SK-N-SH treated with all-trans-retinoic acid at 6 μM for 48 hours (cell line): ENCODE data around the gene RIMBP3C.

Source experiments
- ARNTL ChIP-seq: fragments of 450-650 bp; formaldehyde crosslinking; IDR thresholded peaks from 2 replicates; pipeline ENCODE4 v1.5.0; 2020; ENCODE audit warnings: low read depth, mild to moderate bottlenecking, moderate library complexity, borderline replicate concordance
- BACH2 ChIP-seq: fragments of 250-450 bp; sonication (Bioruptor Pico); IDR thresholded peaks from 2 replicates; pipeline ENCODE4 v1.9.0; 2021; ENCODE audit warnings: mild to moderate bottlenecking, borderline replicate concordance
- CREB5 ChIP-seq: fragments of 250-450 bp; sonication (Bioruptor Pico); IDR thresholded peaks from 2 replicates; pipeline ENCODE4 v1.5.1; 2020; ENCODE audit warnings: low read depth, mild to moderate bottlenecking, moderate library complexity
- ESRRG ChIP-seq: fragments of 250-450 bp; sonication (Bioruptor Pico); IDR thresholded peaks from 2 replicates; pipeline ENCODE4 v1.6.1; 2021; ENCODE audit warnings: mild to moderate bottlenecking
- ISL1 ChIP-seq: fragments of 250-450 bp; sonication (Bioruptor Pico); IDR thresholded peaks from 2 replicates; pipeline ENCODE4 v2.1.2; 2022; ENCODE audit warnings: mild to moderate bottlenecking, moderate library complexity
- PPARA ChIP-seq: fragments of 250-450 bp; sonication (Bioruptor Pico); IDR thresholded peaks from 2 replicates; pipeline ENCODE4 v1.5.0; 2020; ENCODE audit warnings: mild to moderate bottlenecking, borderline replicate concordance
- RARB ChIP-seq: fragments of 250-450 bp; sonication (Bioruptor Pico); IDR thresholded peaks from 2 replicates; pipeline ENCODE4 v1.8.0; 2021; ENCODE audit warnings: mild to moderate bottlenecking, moderate library complexity
- TCF4 ChIP-seq: fragments of 250-450 bp; sonication (Bioruptor Pico); IDR thresholded peaks from 2 replicates; pipeline ENCODE4 v1.8.0; 2021; ENCODE audit warnings: mild to moderate bottlenecking, moderate library complexity, borderline replicate concordance
- TOX ChIP-seq: fragments of 250-450 bp; sonication (Bioruptor Pico); IDR thresholded peaks from 2 replicates; pipeline ENCODE4 v1.8.0; 2021; ENCODE audit warnings: mild to moderate bottlenecking, moderate library complexity, borderline replicate concordance
- ZC3H10 ChIP-seq: fragments of 250-450 bp; sonication (Bioruptor Pico); IDR thresholded peaks from 2 replicates; pipeline ENCODE4 v1.5.1; 2021; ENCODE audit warnings: mild to moderate bottlenecking, moderate library complexity
- ZFP30 ChIP-seq: fragments of 450-650 bp; formaldehyde crosslinking; IDR thresholded peaks from 2 replicates; pipeline ENCODE4 v1.5.0; 2022; ENCODE audit warnings: mild to moderate bottlenecking, moderate library complexity
- ZNF8 ChIP-seq: fragments of 450-650 bp; formaldehyde crosslinking; IDR thresholded peaks from 2 replicates; pipeline ENCODE4 v1.5.0; 2020; ENCODE audit warnings: mild to moderate bottlenecking, moderate library complexity
- TF ChIP-seq, protein P1 (sequence below): fragments of 250-450 bp; sonication (Bioruptor Pico); IDR thresholded peaks from 2 replicates; pipeline ENCODE4 v1.5.1; 2021; ENCODE audit warnings: mild to moderate bottlenecking, moderate library complexity
- TF ChIP-seq, protein P2 (sequence below): fragments of 250-450 bp; sonication (Bioruptor Pico); IDR thresholded peaks from 2 replicates; pipeline ENCODE4 v1.8.0; 2020; ENCODE audit warnings: mild to moderate bottlenecking, moderate library complexity, borderline replicate concordance

DNA sequence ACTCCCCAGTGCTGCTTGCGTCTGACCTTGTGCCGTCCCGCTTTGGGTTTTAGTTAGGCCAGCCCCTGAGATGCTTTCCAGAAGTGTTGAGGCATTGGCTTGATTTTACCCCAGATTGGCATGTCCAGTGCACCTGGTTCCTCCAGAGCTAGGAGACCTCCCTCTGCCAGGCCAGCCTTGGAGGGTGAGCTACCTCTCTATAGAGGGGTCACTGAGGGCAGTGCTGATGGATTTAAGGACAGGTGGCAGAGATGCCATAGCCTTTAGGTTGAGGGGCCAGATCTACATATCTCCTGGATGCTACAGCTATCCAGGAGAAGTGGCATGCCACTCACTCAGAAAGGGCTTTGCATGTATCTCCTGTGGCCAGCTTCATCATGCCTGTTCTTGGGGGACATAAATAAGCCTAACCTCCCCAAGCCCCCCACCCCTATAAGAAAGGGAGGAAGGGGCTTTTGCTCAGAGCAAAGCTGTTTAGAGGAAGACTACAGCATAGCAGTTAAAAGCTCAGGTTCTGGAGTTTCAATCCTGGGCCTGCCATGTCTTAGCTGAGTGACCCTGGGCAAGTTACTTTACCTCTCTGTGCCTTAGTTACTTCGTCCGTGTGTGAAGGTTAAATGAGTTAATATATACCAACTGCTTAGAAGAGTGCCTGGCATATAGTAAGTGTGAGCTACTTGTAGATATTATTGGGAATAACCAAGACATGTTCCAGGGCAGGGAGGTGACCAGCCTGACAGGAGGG, 22.7 kb upstream of the RIMBP3C start:
- TF ChIP-seq, protein P1, sequence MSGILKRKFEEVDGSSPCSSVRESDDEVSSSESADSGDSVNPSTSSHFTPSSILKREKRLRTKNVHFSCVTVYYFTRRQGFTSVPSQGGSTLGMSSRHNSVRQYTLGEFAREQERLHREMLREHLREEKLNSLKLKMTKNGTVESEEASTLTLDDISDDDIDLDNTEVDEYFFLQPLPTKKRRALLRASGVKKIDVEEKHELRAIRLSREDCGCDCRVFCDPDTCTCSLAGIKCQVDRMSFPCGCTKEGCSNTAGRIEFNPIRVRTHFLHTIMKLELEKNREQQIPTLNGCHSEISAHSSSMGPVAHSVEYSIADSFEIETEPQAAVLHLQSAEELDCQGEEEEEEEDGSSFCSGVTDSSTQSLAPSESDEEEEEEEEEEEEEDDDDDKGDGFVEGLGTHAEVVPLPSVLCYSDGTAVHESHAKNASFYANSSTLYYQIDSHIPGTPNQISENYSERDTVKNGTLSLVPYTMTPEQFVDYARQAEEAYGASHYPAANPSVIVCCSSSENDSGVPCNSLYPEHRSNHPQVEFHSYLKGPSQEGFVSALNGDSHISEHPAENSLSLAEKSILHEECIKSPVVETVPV, result no peak
- TF ChIP-seq TCF4 (CRISPR knock-in tag), result no peak
- TF ChIP-seq ZFP30, result no peak
- TF ChIP-seq ISL1 (CRISPR knock-in tag), result no peak
- no peak for TF ChIP-seq ARNTL (CRISPR knock-in tag)
- TF ChIP-seq, protein P2, sequence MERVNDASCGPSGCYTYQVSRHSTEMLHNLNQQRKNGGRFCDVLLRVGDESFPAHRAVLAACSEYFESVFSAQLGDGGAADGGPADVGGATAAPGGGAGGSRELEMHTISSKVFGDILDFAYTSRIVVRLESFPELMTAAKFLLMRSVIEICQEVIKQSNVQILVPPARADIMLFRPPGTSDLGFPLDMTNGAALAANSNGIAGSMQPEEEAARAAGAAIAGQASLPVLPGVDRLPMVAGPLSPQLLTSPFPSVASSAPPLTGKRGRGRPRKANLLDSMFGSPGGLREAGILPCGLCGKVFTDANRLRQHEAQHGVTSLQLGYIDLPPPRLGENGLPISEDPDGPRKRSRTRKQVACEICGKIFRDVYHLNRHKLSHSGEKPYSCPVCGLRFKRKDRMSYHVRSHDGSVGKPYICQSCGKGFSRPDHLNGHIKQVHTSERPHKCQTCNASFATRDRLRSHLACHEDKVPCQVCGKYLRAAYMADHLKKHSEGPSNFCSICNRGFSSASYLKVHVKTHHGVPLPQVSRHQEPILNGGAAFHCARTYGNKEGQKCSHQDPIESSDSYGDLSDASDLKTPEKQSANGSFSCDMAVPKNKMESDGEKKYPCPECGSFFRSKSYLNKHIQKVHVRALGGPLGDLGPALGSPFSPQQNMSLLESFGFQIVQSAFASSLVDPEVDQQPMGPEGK (CRISPR knock-in tag), result no peak
- TF ChIP-seq TOX (CRISPR knock-in tag), result no peak
- no peak for TF ChIP-seq CREB5 (CRISPR knock-in tag)
- no peak for TF ChIP-seq ZC3H10 (CRISPR knock-in tag)
- no peak for TF ChIP-seq ZNF8
- TF ChIP-seq RARB (CRISPR knock-in tag), result no peak
- no peak for TF ChIP-seq BACH2 (CRISPR knock-in tag)
- no peak for TF ChIP-seq ESRRG (CRISPR knock-in tag)
- TF ChIP-seq PPARA (CRISPR knock-in tag), result no peak
